Measurements from ENCODE around the gene QRSL1. TPM values are rescaled to one million over a fixed set of nuclear protein-coding genes. Genes with fewer than 3 reads are reported as not detected.

QRSL1 gene
- polyA plus RNA-seq, 1 donor from 2014 or later = 20.0 TPM

GRCh38 chr6:106666282-106667021 lies 37.1 kb downstream of the QRSL1 start:
- Histone ChIP-seq H3K4me3 (ENCODE audit: low read length) (no peak overlapping the region), H3K9ac (ENCODE audit: low read length) (no peak overlapping the region), H3K36me3 (ENCODE audit: insufficient read depth, low read length) (peaks cover 7% of the 10 kb centered on the region), H3K27me3 (ENCODE audit: insufficient read depth, low read depth, low read length) (no peaks in the 10 kb centered on the region), H3K79me2 (replicated peaks; ENCODE audit: insufficient read depth, low read length) (no peaks in the 10 kb centered on the region), H3K9me3 (ENCODE audit: low read length) (no peaks in the 10 kb centered on the region), H2AFZ (ENCODE audit: low read depth, low read length) (no peak overlapping the region), H4K20me1 (ENCODE audit: insufficient read depth) (no peaks in the 10 kb centered on the region), H3F3A (ENCODE audit: insufficient read depth, low read length, poor library complexity, severe bottlenecking) (no peaks in the 10 kb centered on the region), H3K9me2 (ENCODE audit: insufficient read depth, low read length) (no peaks in the 10 kb centered on the region), H3K4me2 (ENCODE audit: low read length) (no peak overlapping the region), H3K27ac (ENCODE audit: low read length) (no peak overlapping the region)
- TF ChIP-seq EP300 (conservative IDR thresholded peaks at IDR 0.05; ENCODE audit: poor library complexity, severe bottlenecking) = no peak
- TF ChIP-seq SMC3 (conservative IDR thresholded peaks at IDR 0.05; ENCODE audit: poor library complexity) = no peak
- TF ChIP-seq REST (IDR thresholded peaks at IDR 0.05; ENCODE audit: borderline replicate concordance) = no peak
- TF ChIP-seq RAD21 (conservative IDR thresholded peaks at IDR 0.05) = no peak
- TF ChIP-seq EZH2 (IDR thresholded peaks at IDR 0.05; ENCODE audit: borderline replicate concordance, insufficient read depth, low read length, poor library complexity, severe bottlenecking) = no peak
- no peak for TF ChIP-seq CTCF (IDR thresholded peaks at IDR 0.05; ENCODE audit: poor library complexity, severe bottlenecking)
- no peak for TF ChIP-seq POLR2AphosphoS5 (IDR thresholded peaks at IDR 0.05)
- TF ChIP-seq MXI1 (conservative IDR thresholded peaks at IDR 0.05; ENCODE audit: poor library complexity, severe bottlenecking) = no peak

GRCh38 chr6:106667022-106667402 lies 37.6 kb downstream of the QRSL1 start:
- Histone ChIP-seq H3K79me2 (replicated peaks; ENCODE audit: insufficient read depth, low read length) (no peaks in the 10 kb centered on the region), H3K4me3 (ENCODE audit: low read length) (no peak overlapping the region)

More at GRCh38 chr6:106667022-106667402, 37.6 kb downstream of the QRSL1 start:
- Histone ChIP-seq H4K20me1 (ENCODE audit: insufficient read depth) (no peaks in the 10 kb centered on the region), H3K9ac (ENCODE audit: low read length) (no peak overlapping the region), H3K27ac (ENCODE audit: low read length) (no peak overlapping the region), H3K9me3 (ENCODE audit: low read length) (no peaks in the 10 kb centered on the region), H3K36me3 (ENCODE audit: insufficient read depth, low read length) (peaks cover 7% of the 10 kb centered on the region), H3F3A (ENCODE audit: insufficient read depth, low read length, poor library complexity, severe bottlenecking) (no peaks in the 10 kb centered on the region), H3K9me2 (ENCODE audit: insufficient read depth, low read length) (no peaks in the 10 kb centered on the region), H2AFZ (ENCODE audit: low read depth, low read length) (no peak overlapping the region), H3K27me3 (ENCODE audit: insufficient read depth, low read depth, low read length) (no peaks in the 10 kb centered on the region), H3K4me2 (ENCODE audit: low read length) (no peak overlapping the region)
- TF ChIP-seq POLR2AphosphoS5 (IDR thresholded peaks at IDR 0.05) = no peak
- no peak for TF ChIP-seq SMC3 (conservative IDR thresholded peaks at IDR 0.05; ENCODE audit: poor library complexity)
- TF ChIP-seq EP300 (conservative IDR thresholded peaks at IDR 0.05; ENCODE audit: poor library complexity, severe bottlenecking) = no peak
- no peak for TF ChIP-seq MXI1 (conservative IDR thresholded peaks at IDR 0.05; ENCODE audit: poor library complexity, severe bottlenecking)
- no peak for TF ChIP-seq RAD21 (conservative IDR thresholded peaks at IDR 0.05)
- TF ChIP-seq CTCF (IDR thresholded peaks at IDR 0.05; ENCODE audit: poor library complexity, severe bottlenecking) = no peak
- TF ChIP-seq REST (IDR thresholded peaks at IDR 0.05; ENCODE audit: borderline replicate concordance) = no peak
- no peak for TF ChIP-seq TAF1 (IDR thresholded peaks at IDR 0.05; ENCODE audit: low read depth)
- TF ChIP-seq EZH2 (IDR thresholded peaks at IDR 0.05; ENCODE audit: borderline replicate concordance, insufficient read depth, low read length, poor library complexity, severe bottlenecking) = no peak

All from neural cell (in vitro differentiated cells).